Measurements from ENCODE around the gene THSD4. TPM values are rescaled to one million over a fixed set of nuclear protein-coding genes. Genes with fewer than 3 reads are reported as not detected.

THSD4 gene
- total RNA-seq, 2 experiments from 2014 or later: not detected

- intact Hi-C loops (cut with DNase I, micrococcal nuclease): no loop called here
- Mint-ChIP-seq H3K36me3 (ENCODE audit: low read depth) (no peaks in the 10 kb centered on the region), H3K4me1 (ENCODE audit: low read depth) (no peaks in the 10 kb centered on the region), H3K9me3 (no peaks in the 10 kb centered on the region), H3K27ac (no peak overlapping the region), H3K27me3 (peaks cover 10% of the 10 kb centered on the region), H3K4me3 (no peak overlapping the region)
- H3K27me3 ChIP-seq (ENCODE audit: control insufficient read depth in 1 of 2, insufficient read depth in 2 of 2, low read length in 2 of 2): no peaks in the 10 kb centered on the region
- ChIA-PET POLR2A (no interaction called here), CTCF (no interaction called here)
- ATAC-seq (ENCODE audit: poor library complexity) (no peak), DNase-seq (no peak)
- no peak for TF ChIP-seq CTCF (IDR thresholded peaks at IDR 0.05)
- no peak overlapping the region for H3K27ac ChIP-seq (ENCODE audit: low read depth in 1 of 2, low read length in 2 of 2)
- no peaks in the 10 kb centered on the region for H3K4me1 ChIP-seq (ENCODE audit: insufficient read depth, low read length)
- no peaks in the 10 kb centered on the region for H3K9me3 ChIP-seq (ENCODE audit: control insufficient read depth in 1 of 2, insufficient read depth in 1 of 2, low read length in 2 of 2)
- no peak overlapping the region for H3K4me3 ChIP-seq (ENCODE audit: low read length)
- no peaks in the 10 kb centered on the region for H3K36me3 ChIP-seq (ENCODE audit: insufficient read depth, low read length)
These were observed 673.6 kb downstream of the THSD4 start for GRCh38 chr15:71788646-71789579.

GRCh38 chr15:71789616-71790015 is 674.3 kb downstream of the THSD4 start:
- H3K4me3 Mint-ChIP-seq: no peak overlapping the region
- H3K27ac ChIP-seq (ENCODE audit: low read depth in 1 of 2, low read length in 2 of 2): no peak overlapping the region
- intact Hi-C loops (cut with DNase I, micrococcal nuclease): no loop called here
- H3K4me1 Mint-ChIP-seq (ENCODE audit: low read depth): no peaks in the 10 kb centered on the region
- no peaks in the 10 kb centered on the region for H3K4me1 ChIP-seq (ENCODE audit: insufficient read depth, low read length)
- H3K27me3 Mint-ChIP-seq: peaks cover 10% of the 10 kb centered on the region
- no peak overlapping the region for H3K4me3 ChIP-seq (ENCODE audit: low read length)
- TF ChIP-seq CTCF (IDR thresholded peaks at IDR 0.05): no peak
- ChIA-PET CTCF (no interaction called here), POLR2A (no interaction called here)
- no peaks in the 10 kb centered on the region for H3K36me3 ChIP-seq (ENCODE audit: insufficient read depth, low read length)
- H3K27me3 ChIP-seq (ENCODE audit: control insufficient read depth in 1 of 2, insufficient read depth in 2 of 2, low read length in 2 of 2): no peaks in the 10 kb centered on the region
- DNase-seq (no peak), ATAC-seq (ENCODE audit: poor library complexity) (no peak)
- no peak overlapping the region for H3K27ac Mint-ChIP-seq
- no peaks in the 10 kb centered on the region for H3K36me3 Mint-ChIP-seq (ENCODE audit: low read depth)
- no peaks in the 10 kb centered on the region for H3K9me3 ChIP-seq (ENCODE audit: control insufficient read depth in 1 of 2, insufficient read depth in 1 of 2, low read length in 2 of 2)
- H3K9me3 Mint-ChIP-seq: no peaks in the 10 kb centered on the region

- no peaks in the 10 kb centered on the region for H3K4me1 ChIP-seq (ENCODE audit: insufficient read depth, low read length)
- no peaks in the 10 kb centered on the region for H3K27me3 ChIP-seq (ENCODE audit: control insufficient read depth in 1 of 2, insufficient read depth in 2 of 2, low read length in 2 of 2)
- no peaks in the 10 kb centered on the region for H3K36me3 ChIP-seq (ENCODE audit: insufficient read depth, low read length)
- Mint-ChIP-seq H3K4me1 (ENCODE audit: low read depth) (no peaks in the 10 kb centered on the region), H3K9me3 (no peaks in the 10 kb centered on the region), H3K4me3 (no peak overlapping the region), H3K27me3 (peaks cover 10% of the 10 kb centered on the region), H3K27ac (no peak overlapping the region), H3K36me3 (ENCODE audit: low read depth) (no peaks in the 10 kb centered on the region)
- POLR2A ChIA-PET: no interaction called here
- DNase-seq: no peak
- intact Hi-C loops (cut with DNase I, micrococcal nuclease): no loop called here
- H3K27ac ChIP-seq (ENCODE audit: low read depth in 1 of 2, low read length in 2 of 2): no peak overlapping the region
- no peak for ATAC-seq (ENCODE audit: poor library complexity)
- H3K9me3 ChIP-seq (ENCODE audit: control insufficient read depth in 1 of 2, insufficient read depth in 1 of 2, low read length in 2 of 2): no peaks in the 10 kb centered on the region
- no peak for TF ChIP-seq CTCF (IDR thresholded peaks at IDR 0.05)
- H3K4me3 ChIP-seq (ENCODE audit: low read length): no peak overlapping the region
- CTCF ChIA-PET: no interaction called here
These were observed 674.8 kb downstream of the THSD4 start for GRCh38 chr15:71790081-71790480.

All from CD4-positive, alpha-beta T cell (primary cell).